ENCODE results near the gene SLC9C1. TPM values are rescaled to one million over a fixed set of nuclear protein-coding genes. Genes with fewer than 3 reads are reported as not detected.

Gene SLC9C1
- total RNA-seq, 1 experiment from 2014 or later: not detected

DNA sequence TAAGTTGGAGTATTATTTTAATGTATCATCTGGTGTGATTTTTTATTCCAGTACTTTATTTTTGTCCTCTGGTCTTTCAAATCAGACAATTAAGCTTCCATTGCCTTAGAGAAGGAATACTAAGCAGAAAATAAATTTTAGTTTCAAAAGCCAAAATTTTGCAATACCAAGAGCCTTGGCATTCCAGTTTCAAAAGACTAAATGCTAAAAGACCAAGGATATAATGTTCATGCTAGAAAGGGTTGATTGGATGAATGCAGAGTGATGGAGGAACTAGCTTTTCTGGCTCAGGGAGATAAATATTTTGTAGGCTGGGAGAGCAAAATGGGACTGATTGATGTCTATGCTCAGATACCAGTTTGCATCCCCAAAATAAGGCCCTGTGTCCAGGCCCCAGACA lies 45.1 kb upstream of the SLC9C1 start:
- no peak for TF ChIP-seq EZH2 (IDR thresholded peaks at IDR 0.05; ENCODE audit: borderline replicate concordance, low read depth, low read length, poor library complexity, severe bottlenecking)
- TF ChIP-seq, protein P1, sequence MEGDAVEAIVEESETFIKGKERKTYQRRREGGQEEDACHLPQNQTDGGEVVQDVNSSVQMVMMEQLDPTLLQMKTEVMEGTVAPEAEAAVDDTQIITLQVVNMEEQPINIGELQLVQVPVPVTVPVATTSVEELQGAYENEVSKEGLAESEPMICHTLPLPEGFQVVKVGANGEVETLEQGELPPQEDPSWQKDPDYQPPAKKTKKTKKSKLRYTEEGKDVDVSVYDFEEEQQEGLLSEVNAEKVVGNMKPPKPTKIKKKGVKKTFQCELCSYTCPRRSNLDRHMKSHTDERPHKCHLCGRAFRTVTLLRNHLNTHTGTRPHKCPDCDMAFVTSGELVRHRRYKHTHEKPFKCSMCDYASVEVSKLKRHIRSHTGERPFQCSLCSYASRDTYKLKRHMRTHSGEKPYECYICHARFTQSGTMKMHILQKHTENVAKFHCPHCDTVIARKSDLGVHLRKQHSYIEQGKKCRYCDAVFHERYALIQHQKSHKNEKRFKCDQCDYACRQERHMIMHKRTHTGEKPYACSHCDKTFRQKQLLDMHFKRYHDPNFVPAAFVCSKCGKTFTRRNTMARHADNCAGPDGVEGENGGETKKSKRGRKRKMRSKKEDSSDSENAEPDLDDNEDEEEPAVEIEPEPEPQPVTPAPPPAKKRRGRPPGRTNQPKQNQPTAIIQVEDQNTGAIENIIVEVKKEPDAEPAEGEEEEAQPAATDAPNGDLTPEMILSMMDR (conservative IDR thresholded peaks at IDR 0.05; ENCODE audit: low read depth, low read length): no peak
- BruUV-seq (replicated peaks): no TSS peak
- no peak overlapping the region for H3K27ac ChIP-seq (ENCODE audit: low read depth, low read length, poor library complexity, severe bottlenecking)
- H3K4me1 ChIP-seq (ENCODE audit: insufficient read depth, low read length, poor library complexity, severe bottlenecking): no peaks in the 10 kb centered on the region
- H3K36me3 ChIP-seq (ENCODE audit: insufficient read depth, low read length, poor library complexity, severe bottlenecking): no peaks in the 10 kb centered on the region
- H3K9me3 ChIP-seq (ENCODE audit: low read depth, low read length, poor library complexity, severe bottlenecking): no peaks in the 10 kb centered on the region
- CTCF ChIA-PET: no interaction called here
- H3K4me3 ChIP-seq (ENCODE audit: low read depth, low read length, poor library complexity, severe bottlenecking): no peak overlapping the region
- intact Hi-C loops (cut with micrococcal nuclease; ENCODE audit: unreplicated experiment): no loop called here
- no peak for DNase-seq (ENCODE audit: low spot score)
- POLR2A ChIA-PET (ENCODE audit: low non-redundant PET): interaction anchor here (0.5 kb wide), 1 partner anchor 66 kb away, joined by 3 read pairs; no protein-coding TSS in a partner anchor
- H3K27me3 ChIP-seq (replicated peaks; ENCODE audit: insufficient read depth, low read depth, low read length, poor library complexity): peaks cover 40% of the 10 kb centered on the region

DNA sequence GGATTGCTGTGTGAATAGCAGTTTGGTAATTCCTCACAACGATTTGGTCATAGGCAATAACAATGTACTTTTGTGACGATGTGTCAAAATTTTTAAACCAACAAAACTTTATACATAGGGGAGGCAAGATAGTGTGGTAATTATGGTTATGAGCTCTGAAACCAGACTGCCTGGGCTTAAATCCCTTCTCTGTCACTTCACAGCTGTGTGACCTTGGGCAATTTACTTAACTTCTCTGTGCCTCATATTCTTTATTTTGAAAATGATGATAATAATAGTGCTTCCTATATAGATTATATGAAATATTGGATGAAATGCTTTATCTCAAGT lies 44.7 kb upstream of the SLC9C1 start:
- Histone ChIP-seq H3K4me1 (ENCODE audit: insufficient read depth, low read length, poor library complexity, severe bottlenecking) (no peaks in the 10 kb centered on the region), H3K27ac (ENCODE audit: low read depth, low read length, poor library complexity, severe bottlenecking) (no peak overlapping the region), H3K9me3 (ENCODE audit: low read depth, low read length, poor library complexity, severe bottlenecking) (no peaks in the 10 kb centered on the region), H3K4me3 (ENCODE audit: low read depth, low read length, poor library complexity, severe bottlenecking) (no peak overlapping the region), H3K36me3 (ENCODE audit: insufficient read depth, low read length, poor library complexity, severe bottlenecking) (no peaks in the 10 kb centered on the region), H3K27me3 (replicated peaks; ENCODE audit: insufficient read depth, low read depth, low read length, poor library complexity) (peaks cover 44% of the 10 kb centered on the region)
- BruUV-seq (replicated peaks): no TSS peak
- ChIA-PET POLR2A (ENCODE audit: low non-redundant PET) (interaction anchor here (0.5 kb wide), 1 partner anchor 66 kb away, joined by 3 read pairs; no protein-coding TSS in a partner anchor), CTCF (no interaction called here)
- DNase-seq (ENCODE audit: low spot score): no peak
- intact Hi-C loops (cut with micrococcal nuclease; ENCODE audit: unreplicated experiment): no loop called here
- TF ChIP-seq, protein P1 (conservative IDR thresholded peaks at IDR 0.05; ENCODE audit: low read depth, low read length): no peak
- TF ChIP-seq EZH2 (IDR thresholded peaks at IDR 0.05; ENCODE audit: borderline replicate concordance, low read depth, low read length, poor library complexity, severe bottlenecking): no peak

DNA sequence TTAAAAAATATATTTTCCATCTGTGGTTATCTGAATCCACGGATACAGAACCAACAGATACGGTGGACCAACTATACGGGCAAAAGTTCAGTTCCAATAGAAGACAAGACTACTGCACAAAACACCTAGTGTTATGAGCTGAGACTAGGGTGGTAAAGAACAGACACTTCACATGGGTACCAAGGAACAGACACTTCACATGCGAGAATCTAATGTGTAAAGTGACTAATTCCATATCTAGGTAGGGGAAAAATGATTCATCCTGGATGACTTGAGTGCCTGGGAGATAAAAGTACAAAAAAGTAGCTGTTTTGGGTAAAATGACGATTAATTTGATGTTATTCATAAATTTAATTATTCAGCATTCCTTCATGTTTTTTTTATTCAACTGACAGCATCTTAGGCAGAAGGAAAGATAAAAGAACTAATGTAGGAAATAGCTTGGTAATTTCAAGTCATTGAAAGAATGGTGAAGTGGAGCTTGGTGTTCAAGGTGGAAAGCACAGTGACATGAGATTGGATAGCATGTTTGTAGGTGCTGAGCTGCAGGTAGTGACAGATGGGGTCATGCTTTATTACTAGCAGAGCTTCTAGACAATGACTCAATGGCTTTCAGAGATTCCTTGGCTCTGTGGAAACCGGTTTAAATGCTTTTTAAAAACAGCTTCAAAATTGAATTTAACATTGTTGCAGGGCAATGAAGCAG lies 44.2 kb upstream of the SLC9C1 start:
- Histone ChIP-seq H3K27ac (ENCODE audit: low read depth, low read length, poor library complexity, severe bottlenecking) (no peak overlapping the region), H3K4me3 (ENCODE audit: low read depth, low read length, poor library complexity, severe bottlenecking) (no peak overlapping the region), H3K4me1 (ENCODE audit: insufficient read depth, low read length, poor library complexity, severe bottlenecking) (no peaks in the 10 kb centered on the region), H3K9me3 (ENCODE audit: low read depth, low read length, poor library complexity, severe bottlenecking) (no peaks in the 10 kb centered on the region), H3K36me3 (ENCODE audit: insufficient read depth, low read length, poor library complexity, severe bottlenecking) (no peaks in the 10 kb centered on the region), H3K27me3 (replicated peaks; ENCODE audit: insufficient read depth, low read depth, low read length, poor library complexity) (peaks cover 49% of the 10 kb centered on the region)
- BruUV-seq (replicated peaks): no TSS peak
- no peak for DNase-seq (ENCODE audit: low spot score)
- POLR2A ChIA-PET (ENCODE audit: low non-redundant PET): no interaction called here
- intact Hi-C loops (cut with micrococcal nuclease; ENCODE audit: unreplicated experiment): no loop called here
- no peak for TF ChIP-seq EZH2 (IDR thresholded peaks at IDR 0.05; ENCODE audit: borderline replicate concordance, low read depth, low read length, poor library complexity, severe bottlenecking)
- TF ChIP-seq, protein P1 (conservative IDR thresholded peaks at IDR 0.05; ENCODE audit: low read depth, low read length): no peak
- CTCF ChIA-PET: no interaction called here

All from A673 (cell line).